Adrenal gland (tissue), 5 donors: ENCODE data around the gene ZNF248.

Experiments used
- POLR2A ChIP-seq, 2 donors: fragments of 450-650 bp; IDR thresholded peaks; one replicate each; pipeline ENCODE4 v1.6.1; 2017; ENCODE audit warnings: antibody characterized with exemption in 2 of 2, mild to moderate bottlenecking in 2 of 2, moderate library complexity in 1 of 2
- TF ChIP-seq, protein P1 (sequence below), 6 experiments: fragments of 450-650 bp in 4 of 6; fragments of 200-600 bp in 2 of 6; sonication (generic) in 1 of 6; IDR thresholded peaks; 1 replicate in 5 of 6; 2 replicates in 1 of 6; pipeline versions ENCODE4 v1.5.1 to v1.8.0; 2016 to 2021; ENCODE audit warnings: antibody characterized with exemption in 6 of 6, mild to moderate bottlenecking in 2 of 6, moderate library complexity in 1 of 6
- donor health status: DM: no; HTN: no; CAD: no.

DNA sequence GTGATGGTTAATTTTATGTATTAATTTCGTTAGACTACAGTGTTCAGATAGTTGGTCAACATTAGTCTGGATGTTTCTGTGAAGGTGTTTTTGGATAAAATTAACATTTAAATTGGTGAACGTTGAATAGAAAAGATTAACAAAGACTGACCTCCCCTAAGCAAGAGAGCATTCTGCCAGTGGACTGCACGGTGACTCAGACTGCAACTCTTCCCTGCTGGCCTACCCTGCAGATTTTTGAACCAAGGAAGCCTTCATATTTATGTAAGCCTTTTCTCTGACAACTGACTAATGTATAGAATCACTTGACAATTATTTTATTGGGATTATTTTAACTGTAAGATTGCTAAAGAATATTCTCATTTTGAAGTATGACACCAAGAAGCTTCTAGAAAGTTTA lies 7.9 kb upstream of the ZNF248 start:
- TF ChIP-seq, protein P1, sequence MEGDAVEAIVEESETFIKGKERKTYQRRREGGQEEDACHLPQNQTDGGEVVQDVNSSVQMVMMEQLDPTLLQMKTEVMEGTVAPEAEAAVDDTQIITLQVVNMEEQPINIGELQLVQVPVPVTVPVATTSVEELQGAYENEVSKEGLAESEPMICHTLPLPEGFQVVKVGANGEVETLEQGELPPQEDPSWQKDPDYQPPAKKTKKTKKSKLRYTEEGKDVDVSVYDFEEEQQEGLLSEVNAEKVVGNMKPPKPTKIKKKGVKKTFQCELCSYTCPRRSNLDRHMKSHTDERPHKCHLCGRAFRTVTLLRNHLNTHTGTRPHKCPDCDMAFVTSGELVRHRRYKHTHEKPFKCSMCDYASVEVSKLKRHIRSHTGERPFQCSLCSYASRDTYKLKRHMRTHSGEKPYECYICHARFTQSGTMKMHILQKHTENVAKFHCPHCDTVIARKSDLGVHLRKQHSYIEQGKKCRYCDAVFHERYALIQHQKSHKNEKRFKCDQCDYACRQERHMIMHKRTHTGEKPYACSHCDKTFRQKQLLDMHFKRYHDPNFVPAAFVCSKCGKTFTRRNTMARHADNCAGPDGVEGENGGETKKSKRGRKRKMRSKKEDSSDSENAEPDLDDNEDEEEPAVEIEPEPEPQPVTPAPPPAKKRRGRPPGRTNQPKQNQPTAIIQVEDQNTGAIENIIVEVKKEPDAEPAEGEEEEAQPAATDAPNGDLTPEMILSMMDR (IDR thresholded peaks at IDR 0.05), result no peak
- no peak for TF ChIP-seq POLR2A (IDR thresholded peaks at IDR 0.05)
